ENCODE data around the gene STAC3.

- TF ChIP-seq POLR2A (IDR thresholded peaks at IDR 0.05) (no peak), CTCF (IDR thresholded peaks at IDR 0.05) (no peak)
Measured at GRCh38 chr12:57222286-57223190, 28.4 kb downstream of the STAC3 start.

Measured in heart left ventricle (tissue), 13 donors.